HepG2 (cell line): Measurements from ENCODE around the gene LSMEM2. TPM values are rescaled to one million over a fixed set of nuclear protein-coding genes. Genes with fewer than 3 reads are reported as not detected.
A peak's percentile ranks its signal among the peaks of the same experiment; 100 is the strongest.

Experiments used
- ATAC-seq: fragments of 200-7000 bp; cut with Tn5 transposase; 3 replicates; pipeline ENCODE4 v1.9.1; 2020; ENCODE audit warnings: mild to moderate bottlenecking, moderate library complexity
- BruUV-seq: library from RNA; stranded (reverse); fragments of 400-500 nt; replicated peaks from 2 replicates; lab custom pipeline; 2021; lab: Mats Ljungman, UMichigan
- CTCF ChIA-PET: fragments of 300-600 bp; formaldehyde crosslinking; extraction: SDS; loops from one replicate; lab custom pipeline; 2021; ENCODE audit warnings: low total read pairs, inconsistent platforms, low intra/inter-chr PET ratio; lab: Yijun Ruan, JAX
- POLR2A ChIA-PET: fragments of 350-600 bp; sonication (Branson Sonifier 250); formaldehyde crosslinking; loops from one replicate; lab custom pipeline; 2020; ENCODE audit warnings: antibody characterized with exemption, inconsistent platforms; lab: Yijun Ruan, JAX
- DNase-seq: peaks from one replicate; pipeline ENCODE4 v3.0.0-alpha.2; 2015; ENCODE audit warnings: low spot score
- FAIRE-seq: peaks from 3 replicates; lab custom pipeline; 2011; peaks lifted over from hg19 to GRCh38; lab: Jason Lieb, UNC
- H2AFZ ChIP-seq: one replicate; pipeline ENCODE4 v1.6.1; 2011; ENCODE audit warnings: low read length, inconsistent platforms
- H3K27ac ChIP-seq: fragments of 300-600 bp; 3 replicates; pipeline ENCODE4 v1.8.0; 2011; ENCODE audit warnings: mixed run types, mild to moderate bottlenecking, mixed read lengths, low read length, inconsistent platforms; ENCODE audit not compliant: insufficient read depth; ENCODE audit errors: extremely low read length
- H3K27me3 ChIP-seq, 2 experiments: fragments of 200-600 bp in 1 of 2; 2 replicates in 1 of 2; 3 replicates in 1 of 2; pipeline versions ENCODE4 v1.6.0 to v1.8.0; 2011; ENCODE audit warnings: low read length in 2 of 2, mild to moderate bottlenecking in 2 of 2, moderate library complexity in 2 of 2, inconsistent platforms in 1 of 2; ENCODE audit not compliant: insufficient read depth in 2 of 2, control insufficient read depth in 1 of 2
- H3K36me3 ChIP-seq, 2 experiments: fragments of 200-600 bp in 1 of 2; replicated peaks in 1 of 2; 2 replicates in 1 of 2; 3 replicates in 1 of 2; pipeline versions ENCODE4 v1.5.1 to v1.8.0; 2011; ENCODE audit warnings: low read length in 2 of 2, inconsistent platforms in 1 of 2; ENCODE audit not compliant: insufficient read depth in 2 of 2, control insufficient read depth in 1 of 2
- H3K4me1 ChIP-seq: 2 replicates; pipeline ENCODE4 v1.5.1; 2012; ENCODE audit warnings: low read length, inconsistent platforms; ENCODE audit not compliant: insufficient read depth
- H3K4me2 ChIP-seq: 2 replicates; pipeline ENCODE4 v1.6.0; 2011; ENCODE audit warnings: low read depth, low read length, inconsistent platforms
- H3K4me3 ChIP-seq, 3 experiments: fragments of 200-600 bp in 1 of 3; sonication (generic), shearing (Covaris generic) in 1 of 3; replicated peaks in 1 of 3; 2 replicates each; pipeline ENCODE4 v1.5.1; 2011 to 2016; ENCODE audit warnings: low read length in 3 of 3, inconsistent platforms in 2 of 3, low read depth in 2 of 3, mild to moderate bottlenecking in 2 of 3, control low read depth in 1 of 3, mixed read lengths in 1 of 3; ENCODE audit not compliant: insufficient read depth in 1 of 3
- H3K79me2 ChIP-seq: one replicate; pipeline ENCODE4 v1.6.1; 2011; ENCODE audit warnings: low read length, inconsistent platforms; ENCODE audit not compliant: insufficient read depth
- H3K9ac ChIP-seq: 2 replicates; pipeline ENCODE4 v1.6.0; 2011; ENCODE audit warnings: mild to moderate bottlenecking, low read depth, low read length, inconsistent platforms; ENCODE audit not compliant: insufficient read depth
- H3K9me3 ChIP-seq: 2 replicates; pipeline ENCODE4 v1.5.1; 2012; ENCODE audit warnings: mild to moderate bottlenecking, low read length
- H4K20me1 ChIP-seq: 2 replicates; pipeline ENCODE4 v1.6.0; 2011; ENCODE audit warnings: inconsistent platforms, mild to moderate bottlenecking, low read length, moderate library complexity; ENCODE audit not compliant: insufficient read depth
- ARID2 ChIP-seq: sonication (generic); formaldehyde crosslinking; IDR thresholded peaks from 2 replicates; pipeline ENCODE4 v1.8.1; 2022; ENCODE audit warnings: mild to moderate bottlenecking, missing genetic modification reagents, borderline replicate concordance
- ATF5 ChIP-seq: sonication (generic); formaldehyde crosslinking; IDR thresholded peaks from 2 replicates; pipeline ENCODE4 v1.4.0; 2020; ENCODE audit warnings: mild to moderate bottlenecking, low read depth, missing genetic modification reagents
- FOXA1 ChIP-seq, 2 experiments: fragments of 450-650 bp in 1 of 2; sonication (generic) in 1 of 2; formaldehyde crosslinking in 1 of 2; IDR thresholded peaks; 2 replicates each; pipeline versions ENCODE4 v1.4.0 to v1.6.1; 2016 to 2020; ENCODE audit warnings: missing genetic modification reagents in 1 of 2
- GFI1 ChIP-seq: sonication (generic); formaldehyde crosslinking; IDR thresholded peaks from 2 replicates; pipeline ENCODE4 v1.5.0; 2020; ENCODE audit warnings: missing genetic modification reagents, mild to moderate bottlenecking, borderline replicate concordance
- HDAC6 ChIP-seq: fragments of 200-600 bp; sonication (generic); IDR thresholded peaks from 2 replicates; pipeline ENCODE4 v1.7.0; 2017; ENCODE audit warnings: mild to moderate bottlenecking, antibody characterized with exemption, low read length, low read depth
- HMGA1 ChIP-seq: sonication (generic); formaldehyde crosslinking; conservative IDR thresholded peaks from 2 replicates; pipeline ENCODE4 v1.4.0; 2020; ENCODE audit warnings: missing genetic modification reagents
- KAT8 ChIP-seq: IDR thresholded peaks from 2 replicates; pipeline ENCODE4 v1.6.1; 2016; ENCODE audit warnings: missing genetic modification reagents, missing compliant biosample characterization
- NONO ChIP-seq, 2 experiments: fragments of 450-650 bp in 1 of 2; sonication (generic) in 1 of 2; formaldehyde crosslinking in 1 of 2; IDR thresholded peaks in 1 of 2; conservative IDR thresholded peaks in 1 of 2; 2 replicates each; pipeline versions ENCODE4 v1.6.1 to v1.8.0; 2017 to 2022; ENCODE audit warnings: mild to moderate bottlenecking in 1 of 2, missing genetic modification reagents in 1 of 2, moderate library complexity in 1 of 2
- NR2C2 ChIP-seq: sonication (generic); formaldehyde crosslinking; IDR thresholded peaks from 2 replicates; pipeline ENCODE4 v1.4.0; 2020; ENCODE audit warnings: missing genetic modification reagents, mild to moderate bottlenecking, moderate library complexity, borderline replicate concordance
- RELA ChIP-seq: sonication (generic); formaldehyde crosslinking; IDR thresholded peaks from 2 replicates; pipeline ENCODE4 v1.4.0; 2020; ENCODE audit warnings: missing genetic modification reagents
- SCMH1 ChIP-seq: sonication (generic); formaldehyde crosslinking; IDR thresholded peaks from 2 replicates; pipeline ENCODE4 v1.9.0; 2021; ENCODE audit warnings: missing genetic modification reagents, mild to moderate bottlenecking, borderline replicate concordance
- SNAPC2 ChIP-seq: sonication (generic); formaldehyde crosslinking; IDR thresholded peaks from 2 replicates; pipeline ENCODE4 v1.8.1; 2022; ENCODE audit warnings: mild to moderate bottlenecking, missing genetic modification reagents
- ZFY ChIP-seq: sonication (generic); formaldehyde crosslinking; IDR thresholded peaks from 2 replicates; pipeline ENCODE4 v1.4.0; 2020; ENCODE audit warnings: missing genetic modification reagents
- ZIK1 ChIP-seq: sonication (generic); formaldehyde crosslinking; IDR thresholded peaks from 2 replicates; pipeline ENCODE4 v1.5.0; 2020; ENCODE audit warnings: mild to moderate bottlenecking, low read depth, missing genetic modification reagents, borderline replicate concordance
- WGBS: methylation state at CpG from one replicate; pipeline ENCODE4 v1.1.6; 2017; ENCODE audit warnings: low lambda C conversion rate; 5-methylcytosine and 5-hydroxymethylcytosine counted together
- in situ Hi-C: cut with HindIII; loops from 2 replicates; pipeline ENCODE4 v1.10.0; 2017; ENCODE audit warnings: low pct_unique_long_range_greater_than_20kb; ENCODE audit not compliant: extremely low pct_ligation_motif_present
- intact Hi-C: fragments of 100-400 bp; cut with micrococcal nuclease; formaldehyde crosslinking; loops from one replicate; pipeline ENCODE4 v1.10.0; 2022; ENCODE audit not compliant: unreplicated experiment
- polyA plus RNA-seq, 8 experiments: library from polyadenylated mRNA; depleted of rRNA in 3 of 8; stranded (reverse) in 7 of 8; unstranded in 1 of 8; fragments of >200 nt; fragmentation: Illumina TruSeq in 4 of 8; extraction: Trizol in 4 of 8; gene quantifications; 2 replicates each; pipeline versions ENCODE4 v1.2.1 to v1.2.3, GENCODE V29; 2011 to 2016; ENCODE audit warnings: low read depth in 4 of 8, missing spikeins in 1 of 8, mixed read lengths in 1 of 8; ENCODE audit not compliant: insufficient read depth in 1 of 8
- total RNA-seq, 5 experiments: library from RNA; depleted of rRNA; stranded (reverse); fragments of >200 nt; fragmentation: Illumina TruSeq; extraction: Trizol; gene quantifications; 2 replicates each; pipeline ENCODE4 v1.2.3, GENCODE V29; 2016; ENCODE audit warnings: low read depth in 1 of 5
- TF ChIP-seq, protein P1 (sequence below): IDR thresholded peaks from 2 replicates; pipeline ENCODE4 v1.6.1; 2018; ENCODE audit warnings: missing genetic modification reagents, mild to moderate bottlenecking, missing compliant biosample characterization
- TF ChIP-seq, protein P2 (sequence below): sonication (generic); formaldehyde crosslinking; IDR thresholded peaks from 2 replicates; pipeline ENCODE4 v1.4.0; 2020; ENCODE audit warnings: missing genetic modification reagents, borderline replicate concordance

The LSMEM2 gene
- total and polyA plus RNA-seq, 2 of the 13 experiments (the other 11 are each of a cell fraction or from before 2014, with no cell fraction given) = 0.07 to 0.41 TPM

GRCh38 chr3:50292159-50293078 lies 13.5 kb downstream of the LSMEM2 start, which contains the start of gene IFRD2:
TSS of gene IFRD2 (minus strand) at chr3:50292429. CDS start at chr3:50292274, 155 bp downstream.
- ChIA-PET CTCF (interaction anchor here (1.9 kb wide), 1 partner anchor 32 kb away, joined by 4 read pairs; no protein-coding TSS in a partner anchor), POLR2A (interaction anchor here (1.0 to 3.4 kb wide), 18 partner anchors 10 to 97 kb away, joined by 3 to 36 read pairs (median 8); partner anchors contain the start of genes GNAI2, HYAL1, HYAL2 and LSMEM2)
- Histone ChIP-seq H3K9me3 (no peaks in the 10 kb centered on the region), H3K79me2 (peaks cover 15% of the 10 kb centered on the region), H3K4me1 (peaks cover 33% of the 10 kb centered on the region), H3K4me3 (peak within 1 kb of the TSS; percentile 60 to 92 (median 85)), H2AFZ (no peak within 1 kb of the TSS), H3K27ac (peak within 1 kb of the TSS; percentile 73), H3K27me3 (no peaks in the 10 kb centered on the region), H3K36me3 (peaks cover 21 to 34% of the 10 kb centered on the region in 2 experiments), H3K4me2 (peak within 1 kb of the TSS; percentile 98), H4K20me1 (no peaks in the 10 kb centered on the region), H3K9ac (peak within 1 kb of the TSS; percentile 83)
- peak; percentile 91 for ATAC-seq
- intact Hi-C loops = no loop called here
- peak; percentile 96 for FAIRE-seq
- in situ Hi-C loops = no loop called here
- DNase-seq = peak; percentile 95
- 12% methylated on average over 6 of the region's 67 CpGs for WGBS
- TSS peak; percentile 97 for BruUV-seq
- no peak for TF ChIP-seq GFI1 (CRISPR knock-in tag)
- TF ChIP-seq SCMH1 = no peak
- TF ChIP-seq, protein P1, sequence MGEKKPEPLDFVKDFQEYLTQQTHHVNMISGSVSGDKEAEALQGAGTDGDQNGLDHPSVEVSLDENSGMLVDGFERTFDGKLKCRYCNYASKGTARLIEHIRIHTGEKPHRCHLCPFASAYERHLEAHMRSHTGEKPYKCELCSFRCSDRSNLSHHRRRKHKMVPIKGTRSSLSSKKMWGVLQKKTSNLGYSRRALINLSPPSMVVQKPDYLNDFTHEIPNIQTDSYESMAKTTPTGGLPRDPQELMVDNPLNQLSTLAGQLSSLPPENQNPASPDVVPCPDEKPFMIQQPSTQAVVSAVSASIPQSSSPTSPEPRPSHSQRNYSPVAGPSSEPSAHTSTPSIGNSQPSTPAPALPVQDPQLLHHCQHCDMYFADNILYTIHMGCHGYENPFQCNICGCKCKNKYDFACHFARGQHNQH (CRISPR knock-in tag) = peak; percentile 61
- no peak for TF ChIP-seq NONO (IDR thresholded peaks at IDR 0.05)
- TF ChIP-seq NONO (CRISPR knock-in tag; conservative IDR thresholded peaks at IDR 0.05) = peak; percentile 87
- no peak for TF ChIP-seq HDAC6
- no peak; the same call in 1 of the 2 replicates for TF ChIP-seq ZIK1 (CRISPR knock-in tag)
- TF ChIP-seq FOXA1 (IDR thresholded peaks at IDR 0.05) = no peak
- no peak for TF ChIP-seq FOXA1 (CRISPR knock-in tag; IDR thresholded peaks at IDR 0.05)
- no peak for TF ChIP-seq SNAPC2 (CRISPR knock-in tag)
- TF ChIP-seq RELA (CRISPR knock-in tag) = no peak
- no peak for TF ChIP-seq ATF5 (CRISPR knock-in tag)
- TF ChIP-seq NR2C2 = peak; percentile 95
- TF ChIP-seq HMGA1 = no peak
- TF ChIP-seq, protein P2, sequence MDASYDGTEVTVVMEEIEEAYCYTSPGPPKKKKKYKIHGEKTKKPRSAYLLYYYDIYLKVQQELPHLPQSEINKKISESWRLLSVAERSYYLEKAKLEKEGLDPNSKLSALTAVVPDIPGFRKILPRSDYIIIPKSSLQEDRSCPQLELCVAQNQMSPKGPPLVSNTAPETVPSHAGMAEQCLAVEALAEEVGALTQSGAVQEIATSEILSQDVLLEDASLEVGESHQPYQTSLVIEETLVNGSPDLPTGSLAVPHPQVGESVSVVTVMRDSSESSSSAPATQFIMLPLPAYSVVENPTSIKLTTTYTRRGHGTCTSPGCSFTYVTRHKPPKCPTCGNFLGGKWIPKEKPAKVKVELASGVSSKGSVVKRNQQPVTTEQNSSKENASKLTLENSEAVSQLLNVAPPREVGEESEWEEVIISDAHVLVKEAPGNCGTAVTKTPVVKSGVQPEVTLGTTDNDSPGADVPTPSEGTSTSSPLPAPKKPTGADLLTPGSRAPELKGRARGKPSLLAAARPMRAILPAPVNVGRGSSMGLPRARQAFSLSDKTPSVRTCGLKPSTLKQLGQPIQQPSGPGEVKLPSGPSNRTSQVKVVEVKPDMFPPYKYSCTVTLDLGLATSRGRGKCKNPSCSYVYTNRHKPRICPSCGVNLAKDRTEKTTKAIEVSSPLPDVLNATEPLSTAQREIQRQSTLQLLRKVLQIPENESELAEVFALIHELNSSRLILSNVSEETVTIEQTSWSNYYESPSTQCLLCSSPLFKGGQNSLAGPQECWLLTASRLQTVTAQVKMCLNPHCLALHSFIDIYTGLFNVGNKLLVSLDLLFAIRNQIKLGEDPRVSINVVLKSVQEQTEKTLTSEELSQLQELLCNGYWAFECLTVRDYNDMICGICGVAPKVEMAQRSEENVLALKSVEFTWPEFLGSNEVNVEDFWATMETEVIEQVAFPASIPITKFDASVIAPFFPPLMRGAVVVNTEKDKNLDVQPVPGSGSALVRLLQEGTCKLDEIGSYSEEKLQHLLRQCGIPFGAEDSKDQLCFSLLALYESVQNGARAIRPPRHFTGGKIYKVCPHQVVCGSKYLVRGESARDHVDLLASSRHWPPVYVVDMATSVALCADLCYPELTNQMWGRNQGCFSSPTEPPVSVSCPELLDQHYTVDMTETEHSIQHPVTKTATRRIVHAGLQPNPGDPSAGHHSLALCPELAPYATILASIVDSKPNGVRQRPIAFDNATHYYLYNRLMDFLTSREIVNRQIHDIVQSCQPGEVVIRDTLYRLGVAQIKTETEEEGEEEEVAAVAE = no peak
- peak; percentile 81 for TF ChIP-seq KAT8 (CRISPR knock-in tag)
- TF ChIP-seq ZFY = peak; percentile 78; the same call in 1 of the 2 replicates
- TF ChIP-seq ARID2 (CRISPR knock-in tag) = no peak
